ENCODE measurements around the gene TF.

Gene TF

DNA sequence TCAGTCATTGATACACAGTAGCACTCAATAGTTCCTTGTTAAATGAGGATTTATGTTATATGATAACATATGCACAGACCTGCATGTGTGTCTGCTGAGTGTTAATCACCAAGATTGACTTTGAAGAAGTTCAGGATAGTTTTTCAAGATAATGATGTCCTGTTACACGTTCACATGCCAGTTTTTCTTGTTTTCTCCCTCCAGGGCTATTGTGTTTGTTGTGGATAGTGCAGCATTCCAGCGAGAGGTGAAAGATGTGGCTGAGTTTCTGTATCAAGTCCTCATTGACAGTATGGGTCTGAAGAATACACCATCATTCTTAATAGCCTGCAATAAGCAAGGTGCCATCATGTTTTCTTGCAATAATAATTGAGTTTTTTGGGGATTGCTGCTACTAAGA, 69.2 kb downstream of the TF start:
- no peak for DNase-seq (ENCODE audit: low spot score)

DNA sequence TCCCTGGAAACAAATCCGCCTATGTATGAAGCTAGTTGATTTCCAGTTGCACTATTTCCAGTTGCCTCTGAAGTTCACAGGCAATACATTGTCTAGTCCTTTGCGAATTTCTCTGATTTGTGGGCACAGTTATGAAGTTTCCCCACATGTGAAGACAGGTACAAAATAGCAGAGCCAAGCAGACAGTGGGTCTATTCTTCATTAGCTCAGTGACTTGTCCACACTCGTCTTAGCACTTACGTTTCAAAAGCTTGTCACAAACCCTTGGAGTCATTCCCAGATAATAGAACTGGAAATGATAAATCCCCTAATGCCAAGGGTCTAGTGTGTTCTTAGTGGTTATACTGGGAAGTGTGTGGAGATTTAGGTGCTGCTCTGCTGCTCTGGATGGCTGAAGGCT, 73.9 kb downstream of the TF start:
- no peak for DNase-seq (ENCODE audit: low spot score)

DNA sequence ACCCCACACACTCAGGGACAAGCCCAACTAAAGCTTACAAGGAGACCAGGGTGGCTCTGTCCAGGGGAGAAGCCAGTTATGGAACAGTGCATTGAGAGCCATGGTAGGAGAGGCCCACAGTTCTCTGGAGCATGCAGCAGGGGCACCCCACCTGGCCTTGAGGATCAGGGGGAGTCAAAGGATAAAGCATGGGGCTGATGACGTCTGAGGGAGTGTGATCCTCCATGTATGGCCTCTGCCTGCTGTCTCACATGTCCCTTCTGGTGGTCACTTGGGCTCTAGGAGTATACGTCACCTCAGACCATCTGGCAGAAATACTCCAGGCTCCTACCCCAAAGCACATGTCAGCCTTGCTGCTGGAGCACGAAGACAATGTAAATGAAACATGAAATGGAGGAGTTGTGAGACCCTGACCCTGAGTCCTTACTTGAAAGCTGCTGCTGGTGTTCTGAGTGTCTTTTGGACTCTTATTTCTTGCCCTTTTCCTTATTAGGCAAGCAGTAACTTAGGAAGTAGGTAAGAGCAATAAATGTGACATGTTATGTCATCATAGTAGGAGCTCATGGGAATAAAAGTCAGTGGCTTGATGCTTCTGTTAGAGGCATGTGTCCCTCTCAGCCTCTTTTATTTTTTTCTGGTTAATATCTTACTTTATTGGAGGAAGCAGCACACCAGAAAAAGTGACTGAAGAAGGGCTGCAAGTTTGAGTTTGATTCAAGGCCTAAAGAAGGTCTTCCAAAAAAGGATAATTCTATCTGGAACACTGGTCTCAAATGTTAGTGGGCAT, 74.9 kb downstream of the TF start:
- DNase-seq (ENCODE audit: low spot score): no peak

DNA sequence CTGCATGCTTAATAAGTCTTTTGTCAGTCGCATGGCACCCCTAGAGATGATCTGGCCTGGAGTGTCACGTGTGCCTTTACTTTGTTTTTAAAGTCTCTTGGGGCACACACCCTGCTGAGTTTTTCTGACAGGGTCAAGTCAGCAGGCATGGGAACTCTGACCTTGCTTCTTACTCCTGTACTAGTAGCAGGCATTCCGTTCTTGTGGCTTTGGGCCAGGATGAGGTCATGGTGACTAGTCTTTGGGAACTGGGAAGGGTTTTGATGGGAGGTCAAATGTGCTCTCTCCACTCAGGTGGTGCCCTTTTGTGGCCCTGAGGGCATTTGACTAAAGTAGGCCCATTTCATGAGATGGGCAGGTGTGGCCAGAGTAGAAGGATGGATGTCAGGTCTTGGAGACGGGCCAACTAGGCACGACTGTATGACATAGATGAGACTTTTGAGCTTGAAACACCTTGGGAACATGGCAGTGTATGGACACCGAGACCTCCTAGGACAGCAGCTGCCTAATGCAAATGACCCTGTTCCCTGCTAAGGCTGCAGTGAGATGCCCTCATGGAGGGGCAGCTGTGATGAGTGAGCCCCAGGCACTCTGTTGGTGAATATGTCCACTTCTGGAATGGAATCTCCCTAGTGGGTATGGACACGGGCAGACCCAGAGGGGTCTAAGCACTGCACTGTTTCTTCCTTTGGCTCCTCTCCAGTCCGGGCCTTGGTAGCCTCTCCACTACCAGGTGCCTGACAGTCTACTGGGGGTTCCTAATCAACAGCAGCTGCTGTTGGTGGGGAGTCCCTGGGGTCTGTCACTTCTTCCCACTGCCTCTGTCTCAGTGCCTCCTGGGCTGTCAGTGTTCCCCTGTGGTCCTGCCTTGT, 75.8 kb downstream of the TF start:
- DNase-seq (ENCODE audit: low spot score): no peak

DNA sequence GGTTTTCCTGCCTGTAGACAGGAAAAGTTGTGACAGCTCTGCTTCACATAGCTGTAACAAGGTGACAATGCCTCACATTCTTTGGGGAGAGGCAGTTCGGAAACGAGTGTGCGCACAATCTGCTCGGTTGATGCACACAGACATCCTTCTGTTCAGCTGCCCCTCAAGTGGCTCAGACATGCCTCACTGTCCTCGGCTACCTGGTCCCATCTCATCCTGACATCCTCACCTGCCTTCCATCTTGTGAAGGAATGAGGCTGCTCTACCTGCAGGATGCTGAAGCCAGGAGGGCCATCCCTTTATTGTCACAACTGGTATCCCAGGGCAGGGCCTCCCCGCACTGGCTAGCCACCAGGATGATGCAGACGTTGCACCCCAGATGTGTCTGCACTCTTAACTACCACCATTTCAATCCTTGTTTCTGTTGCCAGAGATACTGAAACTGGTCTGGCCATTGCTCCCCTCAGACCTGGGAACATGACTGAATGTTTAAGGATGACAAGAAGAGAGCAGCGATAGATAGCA, 78.8 kb downstream of the TF start:
- DNase-seq (ENCODE audit: low spot score): no peak

DNA sequence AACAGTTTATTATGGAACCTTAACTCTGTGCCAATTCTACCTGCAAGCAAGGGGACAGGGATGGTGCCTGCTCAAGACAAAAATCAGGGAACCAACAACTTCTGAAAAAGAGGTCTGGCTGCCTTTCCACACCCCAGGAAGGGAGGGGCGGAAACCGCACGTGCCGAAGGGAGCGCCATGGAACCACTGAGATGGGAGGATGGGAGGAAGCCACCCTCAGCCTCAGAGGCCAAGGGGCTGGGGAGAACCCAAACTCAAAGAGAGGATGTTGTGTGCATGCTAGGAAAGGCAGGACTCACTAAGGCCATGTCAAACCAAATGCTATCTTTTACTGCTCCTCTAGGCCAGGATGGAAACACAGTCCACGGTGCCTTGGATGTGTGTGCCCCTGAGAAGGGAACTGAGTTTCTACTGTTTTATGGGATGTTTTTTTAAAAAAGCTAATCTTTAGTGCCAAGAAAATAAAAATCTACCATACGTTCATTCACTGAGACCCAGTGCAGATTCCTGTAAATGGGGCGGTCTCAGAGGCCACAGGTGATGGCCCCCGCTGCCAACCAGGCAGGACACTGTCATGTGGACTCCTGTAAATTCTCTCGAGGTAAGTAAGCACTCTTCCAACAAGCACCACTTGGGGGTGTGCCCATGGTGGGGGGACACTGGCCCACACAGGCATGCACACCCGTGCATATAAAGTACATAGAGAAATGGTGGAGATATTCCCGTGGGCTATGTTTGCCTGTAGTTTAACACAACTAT, 80.0 kb downstream of the TF start:
- DNase-seq (ENCODE audit: low spot score): no peak

DNA sequence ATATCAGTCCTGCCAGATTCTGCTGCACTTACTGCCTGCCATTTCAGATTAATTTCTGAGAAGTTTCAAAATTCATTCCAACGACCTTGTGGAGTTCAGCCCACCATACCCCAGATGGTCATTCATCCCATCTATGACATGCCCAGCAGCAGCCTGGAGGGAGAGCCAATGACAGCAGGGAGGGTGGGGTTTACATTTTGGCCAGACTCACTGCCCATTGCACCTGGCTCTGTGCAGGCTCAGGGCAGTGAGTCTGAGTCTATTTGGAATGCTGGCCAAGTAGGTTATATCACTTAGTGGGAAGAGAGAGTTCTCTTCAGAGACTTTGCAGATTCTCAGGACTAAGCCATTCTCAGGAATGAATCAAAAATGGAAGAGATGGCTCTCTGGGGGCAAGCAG, 80.9 kb downstream of the TF start:
- no peak for DNase-seq (ENCODE audit: low spot score)

DNA sequence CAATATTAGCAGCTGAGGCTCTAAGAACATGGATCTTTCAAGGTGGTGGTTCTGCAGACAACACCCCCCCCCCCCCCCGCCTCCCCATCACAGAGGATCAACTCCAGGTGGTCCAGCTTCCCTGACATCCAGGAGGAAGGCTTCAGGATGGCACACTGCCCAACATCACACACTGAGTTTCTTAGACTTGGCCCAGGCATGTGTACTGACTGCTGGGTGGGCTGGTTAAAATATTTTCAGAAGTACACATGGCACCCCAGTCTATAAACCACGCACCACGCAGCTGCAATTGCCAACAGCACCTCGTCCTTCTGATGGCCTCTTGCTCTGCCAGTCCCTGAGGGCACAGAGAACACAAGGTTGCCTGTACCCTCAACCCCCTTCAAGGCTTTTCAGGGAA, 81.5 kb downstream of the TF start:
- no peak for DNase-seq (ENCODE audit: low spot score)

DNA sequence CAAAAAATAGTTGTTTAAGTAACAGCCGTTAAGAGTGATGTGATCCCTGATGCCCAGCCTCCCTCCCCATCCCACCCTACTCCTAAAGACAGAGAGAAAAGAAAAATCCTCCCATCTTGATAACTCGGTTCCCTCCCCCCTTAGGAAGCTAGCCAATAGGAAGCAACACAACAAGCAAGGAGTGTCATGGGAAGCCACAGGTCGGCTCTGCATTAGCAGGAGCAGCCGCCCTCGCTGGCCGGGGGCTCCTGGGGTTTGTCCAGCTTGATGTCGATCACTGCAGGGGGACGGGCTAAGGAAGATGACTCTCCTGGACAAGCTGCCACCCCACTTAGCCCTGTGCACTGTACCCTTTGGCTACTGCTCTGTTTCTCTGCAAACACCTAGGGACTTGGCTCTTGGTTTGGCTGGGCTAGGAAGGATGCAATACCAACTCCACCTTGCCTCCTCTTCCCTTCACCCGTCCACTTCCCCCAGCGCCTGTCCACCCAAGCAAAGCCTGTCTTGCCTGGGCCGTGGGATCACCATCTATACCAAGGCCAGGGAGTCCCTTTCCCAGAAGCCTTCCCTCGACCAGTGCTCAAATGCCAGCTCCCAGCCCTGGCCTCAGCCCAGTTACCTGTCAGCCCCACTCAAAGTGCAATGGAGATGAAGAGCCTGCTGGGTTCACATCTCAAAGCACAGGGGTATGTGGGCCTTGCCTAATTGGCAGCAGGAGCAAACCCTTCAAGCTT, 82.5 kb downstream of the TF start:
- DNase-seq (ENCODE audit: low spot score): no peak

DNA sequence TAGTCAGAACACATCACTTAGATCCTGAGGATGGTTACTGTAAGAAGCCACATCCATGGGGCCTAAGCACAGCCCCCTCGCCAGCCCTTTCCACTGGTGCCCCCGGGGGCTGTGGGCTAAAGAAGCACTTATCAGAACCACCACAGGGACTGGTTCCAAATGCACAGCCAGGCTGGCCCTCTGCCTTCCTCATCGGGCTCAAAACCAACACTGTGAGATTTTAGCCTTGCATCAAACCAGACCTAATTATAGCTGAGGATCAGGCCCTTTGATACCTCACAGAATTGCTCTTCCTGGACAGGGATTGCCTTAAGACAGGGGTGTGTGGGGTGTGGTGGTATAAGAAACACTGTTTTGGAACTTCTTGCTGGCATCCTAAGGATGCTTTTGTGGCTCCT, 83.1 kb downstream of the TF start:
- no peak for DNase-seq (ENCODE audit: low spot score)

DNA sequence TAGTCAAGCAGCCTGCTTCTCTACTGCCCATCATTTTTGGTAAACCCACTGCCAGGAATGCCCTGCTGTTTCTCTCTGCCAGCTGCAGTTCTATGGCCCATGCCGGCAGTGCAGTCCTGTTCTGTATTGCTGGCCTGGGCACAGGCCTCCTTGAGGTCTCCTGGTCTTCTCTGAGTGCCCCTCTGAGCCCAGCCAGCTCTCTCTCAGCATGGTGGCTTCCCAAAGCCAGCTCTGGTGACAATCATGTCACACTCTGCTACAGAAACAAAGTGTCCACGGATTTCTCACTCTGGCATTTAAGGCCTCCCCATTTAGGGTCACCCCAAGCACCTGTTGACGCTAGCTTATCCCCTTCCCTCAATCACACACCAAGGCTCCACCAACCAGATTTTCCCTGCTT, 83.9 kb downstream of the TF start:
- no peak for DNase-seq (ENCODE audit: low spot score)

DNA sequence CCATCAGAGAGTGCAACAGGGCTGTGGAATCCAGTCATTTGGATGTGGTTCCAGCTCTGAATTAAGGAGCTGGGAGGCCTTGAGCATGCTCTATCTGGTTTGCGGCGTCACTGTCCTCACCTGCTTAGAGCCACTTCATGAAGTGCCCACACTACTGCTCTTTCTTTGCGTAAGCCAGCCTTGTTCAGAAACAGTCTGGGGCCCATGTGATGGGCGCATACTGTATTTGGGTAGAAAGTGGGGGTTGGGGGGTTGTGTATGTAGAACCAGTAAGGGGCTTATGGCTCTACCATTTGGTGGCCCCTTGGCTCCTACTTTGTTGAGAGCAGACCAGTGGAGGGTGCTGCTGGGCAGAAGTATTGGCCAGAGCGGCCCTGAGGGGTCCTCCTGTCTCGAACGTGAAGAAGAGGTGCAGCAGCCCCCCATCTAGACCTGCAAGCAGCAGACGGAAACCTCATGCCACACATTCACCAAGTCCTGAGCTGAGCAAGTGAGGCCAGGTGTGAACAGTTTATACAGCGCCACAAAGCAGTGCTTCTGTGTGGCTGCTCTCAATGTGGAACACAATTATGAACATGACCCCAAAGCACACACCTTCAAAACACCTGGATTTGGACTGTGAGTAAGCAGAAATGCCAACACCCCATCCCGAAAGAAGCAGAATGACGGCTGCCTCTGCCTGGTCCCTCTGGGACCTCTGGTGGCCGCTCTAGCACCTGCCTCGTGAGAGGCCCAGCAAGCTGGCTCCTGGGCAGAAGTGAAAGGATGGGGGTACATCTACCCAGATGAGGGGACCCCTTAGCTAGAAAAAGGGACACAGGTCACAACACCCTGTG, 86.0 kb downstream of the TF start:
- no peak for DNase-seq (ENCODE audit: low spot score)

DNA sequence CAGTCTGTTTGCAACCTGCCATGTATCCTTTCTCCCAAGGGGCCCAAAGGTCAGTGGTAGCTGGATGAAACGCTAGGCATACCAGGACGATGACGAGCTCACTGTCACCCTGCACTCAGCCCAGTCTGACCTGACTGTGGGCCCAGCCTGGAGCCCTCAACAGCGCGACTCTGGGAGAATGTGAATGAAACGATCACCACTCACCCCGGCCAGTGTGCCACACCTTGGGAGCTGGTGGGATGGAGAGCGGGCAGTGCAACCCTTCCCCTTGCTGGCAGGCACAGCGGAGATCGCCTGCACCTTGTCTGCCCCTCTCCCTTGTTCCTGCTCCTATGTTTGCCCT, 86.6 kb downstream of the TF start:
- DNase-seq (ENCODE audit: low spot score): no peak

DNA sequence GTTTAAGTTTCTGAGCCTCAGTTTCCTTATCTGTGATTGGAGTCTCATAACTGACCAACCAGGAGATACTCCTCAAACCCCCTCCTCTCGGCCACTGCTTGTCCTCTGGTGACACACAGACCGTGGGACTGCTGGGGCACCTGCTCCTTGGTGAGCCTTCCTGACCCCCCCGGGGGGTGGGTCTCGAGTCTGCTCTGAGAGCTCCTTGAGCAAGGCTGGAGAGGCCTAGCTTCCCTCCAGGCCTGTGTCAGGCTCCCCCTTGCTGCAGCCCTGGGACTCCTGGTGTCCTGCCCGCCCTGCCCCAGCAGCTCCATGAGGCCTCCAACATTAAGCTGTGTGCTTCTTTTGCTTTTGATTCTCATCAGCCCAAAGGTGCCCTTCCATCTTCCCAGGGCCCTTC, 87.1 kb downstream of the TF start:
- no peak for DNase-seq (ENCODE audit: low spot score)

DNA sequence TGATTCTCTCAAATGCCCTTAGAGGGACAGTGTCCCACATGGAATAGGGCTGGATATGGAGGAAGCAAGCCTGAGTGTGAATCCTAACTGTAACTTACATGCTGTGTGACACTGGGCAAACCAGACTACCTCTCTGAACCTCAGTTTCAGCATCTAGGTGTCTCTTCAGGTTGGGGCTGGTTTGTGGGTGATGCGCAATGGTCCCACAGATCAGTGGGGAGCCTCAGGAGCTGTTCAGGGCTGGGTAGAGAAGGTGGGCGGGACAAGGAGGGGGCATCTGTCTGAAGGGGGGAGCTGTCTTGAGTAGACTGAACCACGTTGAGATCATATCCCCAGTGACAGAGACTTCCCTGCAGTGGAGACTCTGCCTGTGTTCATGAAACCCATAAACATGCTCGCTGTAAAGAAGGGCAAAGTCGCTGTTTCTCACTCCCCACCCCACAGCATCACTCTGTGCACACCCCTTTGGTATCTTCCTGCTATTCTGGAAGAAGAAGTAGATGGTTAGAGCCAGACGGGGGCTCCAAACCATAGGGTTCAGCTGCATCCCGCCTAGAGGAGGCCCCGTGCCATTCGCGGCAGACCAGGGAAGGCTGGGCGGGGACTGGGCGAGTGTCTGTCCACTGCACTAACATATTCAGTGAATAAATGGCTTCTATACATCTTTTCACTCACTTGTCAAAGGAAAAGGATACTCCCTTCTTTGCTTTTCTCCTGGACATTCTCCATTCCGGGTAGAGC, 87.9 kb downstream of the TF start:
- no peak for DNase-seq (ENCODE audit: low spot score)

DNA sequence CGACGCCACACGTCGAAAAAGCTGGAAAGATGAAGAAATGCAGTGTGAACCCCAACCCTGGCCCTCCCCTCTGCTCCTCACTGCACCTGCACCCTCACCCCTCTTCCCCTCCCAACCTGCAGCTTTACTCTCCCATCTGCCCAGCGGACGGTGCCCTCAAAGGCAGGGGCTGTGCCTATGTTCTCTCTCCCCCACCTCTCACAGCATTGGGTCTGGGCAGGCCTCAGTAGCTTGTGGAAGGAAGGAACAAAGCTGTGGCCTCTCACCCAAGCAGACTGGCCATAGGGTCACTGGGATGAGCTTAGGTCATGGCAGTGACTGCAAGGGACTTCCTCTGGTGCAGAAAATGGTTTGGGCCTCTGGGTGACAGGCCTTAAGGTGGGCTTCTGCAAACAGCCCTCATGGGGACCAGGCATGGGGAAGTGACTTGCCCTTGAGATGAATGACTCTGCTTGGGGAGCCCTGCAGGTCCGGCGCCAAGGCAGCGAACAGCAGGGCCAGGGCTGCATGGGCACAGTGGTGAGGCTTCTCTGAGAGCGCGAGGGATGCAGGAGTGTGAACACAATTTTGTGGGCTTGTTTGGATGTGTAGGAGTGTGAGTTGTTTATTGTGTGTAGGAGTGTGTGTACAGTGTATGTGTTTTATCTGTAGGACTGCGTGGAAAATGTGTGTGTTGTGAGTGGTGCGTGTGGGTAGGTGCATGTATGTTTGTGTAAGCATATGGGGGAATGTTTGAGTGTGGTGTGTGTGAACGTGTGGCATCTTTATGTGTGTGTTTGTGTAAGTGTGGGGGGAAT, 88.6 kb downstream of the TF start:
- DNase-seq (ENCODE audit: low spot score): no peak

DNA sequence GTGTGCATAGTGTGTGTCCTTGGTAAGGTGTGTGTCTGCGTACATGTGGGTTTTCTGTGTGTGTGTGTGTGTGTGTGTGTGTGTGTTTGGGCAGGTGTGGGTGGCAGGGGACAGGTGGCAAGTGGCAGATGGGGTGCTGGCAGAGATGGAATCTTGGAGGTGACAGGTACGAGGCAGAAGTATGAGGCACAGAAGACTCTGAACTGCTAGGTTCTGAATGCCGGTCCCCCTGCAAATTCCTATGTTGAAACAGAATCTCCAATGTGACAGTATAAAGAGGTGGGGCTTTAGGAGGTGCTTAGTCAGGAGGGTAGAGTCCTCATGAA, 89.2 kb downstream of the TF start:
- no peak for DNase-seq (ENCODE audit: low spot score)

DNA sequence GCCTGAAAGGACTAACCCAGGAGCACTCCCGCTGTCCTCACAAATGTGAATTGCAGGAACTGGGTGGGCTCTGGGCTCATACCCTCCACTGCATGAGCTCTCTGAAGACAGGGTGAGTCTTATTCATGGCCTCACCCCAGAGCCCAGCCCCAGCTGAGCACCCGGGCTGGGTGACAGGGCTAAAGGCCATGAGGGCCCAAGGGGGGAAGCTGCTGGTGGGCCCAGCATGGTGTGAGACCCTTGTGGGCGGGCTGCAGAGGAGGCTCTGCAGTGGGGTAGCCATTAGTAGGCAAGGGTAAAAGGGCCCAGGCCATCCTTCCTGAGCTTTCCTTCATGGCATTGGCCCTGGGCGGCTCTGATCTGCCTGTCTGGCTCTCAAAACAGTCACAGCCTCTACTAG, 89.8 kb downstream of the TF start:
- DNase-seq (ENCODE audit: low spot score): no peak

DNA sequence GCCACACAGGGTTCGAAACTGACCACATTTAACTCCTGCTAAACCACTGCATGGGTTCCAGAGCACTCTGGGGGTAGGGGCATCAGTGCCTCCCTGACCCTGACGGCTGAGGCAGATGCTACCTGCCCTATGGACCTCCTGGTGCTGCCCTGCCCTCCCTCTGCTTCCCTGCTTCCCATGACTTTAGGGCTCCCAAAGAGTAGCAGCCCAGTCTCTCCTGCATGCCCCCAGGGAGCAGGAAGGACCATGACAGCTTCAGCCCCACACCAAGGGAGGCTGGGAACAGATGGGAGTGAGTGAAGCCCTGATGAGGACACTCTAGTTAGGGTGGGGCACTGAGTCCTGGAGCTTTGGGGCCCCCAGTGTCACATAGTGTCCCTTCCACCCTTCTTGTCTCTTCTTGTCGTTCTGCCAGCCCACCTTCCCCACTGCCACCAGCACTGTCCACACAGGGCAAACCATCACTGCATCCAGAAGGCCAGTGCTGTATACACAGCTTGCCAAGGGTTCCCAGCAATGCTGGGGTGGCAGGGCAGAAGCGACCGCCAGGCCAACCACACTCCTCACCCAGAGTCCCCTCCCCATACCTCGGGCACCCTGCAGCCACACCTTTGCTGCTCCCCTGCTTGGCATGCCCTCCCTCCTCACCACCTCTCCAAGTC, 90.4 kb downstream of the TF start:
- DNase-seq (ENCODE audit: low spot score): no peak
